Gastroesophageal sphincter (tissue), 4 donors: ENCODE data around the gene MTMR2. TPM values are rescaled to one million over a fixed set of nuclear protein-coding genes. Genes with fewer than 3 reads are reported as not detected.

Experiments
- ATAC-seq: fragments of 150-250 bp; one replicate; pipeline ENCODE4 v1.9.1; 2016; ENCODE audit warnings: mild to moderate bottlenecking, moderate library complexity
- H3K27ac ChIP-seq, 4 donors: fragments of 200-600 bp; sonication (generic) in 3 of 4; 1 replicate in 3 of 4; 2 replicates in 1 of 4; pipeline ENCODE4 v1.5.1; 2016 to 2019
- H3K27me3 ChIP-seq: fragments of 200-600 bp; sonication (generic); one replicate; pipeline ENCODE4 v1.5.1; 2019
- H3K36me3 ChIP-seq, 2 donors: fragments of 200-600 bp; sonication (generic); one replicate each; pipeline ENCODE4 v1.5.1; 2019; ENCODE audit warnings: control low read depth in 1 of 2
- H3K4me1 ChIP-seq, 3 donors: fragments of 200-600 bp; sonication (generic); 1 replicate in 2 of 3; 2 replicates in 1 of 3; pipeline ENCODE4 v1.5.1; 2016 to 2019; ENCODE audit warnings: control low read depth in 2 of 3
- H3K4me3 ChIP-seq, 2 donors: fragments of 200-600 bp; sonication (generic); one replicate each; pipeline ENCODE4 v1.5.1; 2019; ENCODE audit warnings: mild to moderate bottlenecking in 1 of 2, moderate library complexity in 1 of 2
- H3K9me3 ChIP-seq, 3 donors: fragments of 200-600 bp; sonication (generic); one replicate each; pipeline ENCODE4 v1.5.1; 2017 to 2019; ENCODE audit warnings: control low read depth in 2 of 3
- CTCF ChIP-seq, 4 experiments: fragments of 200-600 bp in 2 of 4; fragments of 450-650 bp in 2 of 4; sonication (generic) in 1 of 4; IDR thresholded peaks; one replicate each; pipeline ENCODE4 v1.5.1; 2017 to 2019; ENCODE audit warnings: antibody characterized with exemption in 4 of 4, mild to moderate bottlenecking in 2 of 4, moderate library complexity in 2 of 4
- EP300 ChIP-seq: sonication (generic); formaldehyde crosslinking; IDR thresholded peaks from one replicate; pipeline ENCODE4 v1.6.1; 2017; ENCODE audit warnings: antibody characterized with exemption, mild to moderate bottlenecking
- POLR2A ChIP-seq, 2 donors: fragments of 450-650 bp; IDR thresholded peaks; one replicate each; pipeline ENCODE4 v1.6.1; 2017; ENCODE audit warnings: antibody characterized with exemption in 2 of 2, mild to moderate bottlenecking in 2 of 2, moderate library complexity in 1 of 2
- POLR2AphosphoS5 ChIP-seq: sonication (generic); formaldehyde crosslinking; IDR thresholded peaks from one replicate; pipeline ENCODE4 v1.6.1; 2017; ENCODE audit warnings: antibody characterized with exemption
- WGBS, 2 donors: methylation state at CpG; one replicate each; pipeline ENCODE4 v1.1.5; 2018; ENCODE audit warnings: low coverage in 1 of 2; 5-methylcytosine and 5-hydroxymethylcytosine counted together
- total RNA-seq, 4 donors: library from RNA; depleted of rRNA; stranded (reverse); fragments of >200 nt; gene quantifications; one replicate each; pipeline ENCODE4 v1.1.0, GENCODE V29; 2016

The MTMR2 gene
- total RNA-seq, 4 donors from 2014 or later: 26.0 to 36.4 (median 34.7) TPM

DNA sequence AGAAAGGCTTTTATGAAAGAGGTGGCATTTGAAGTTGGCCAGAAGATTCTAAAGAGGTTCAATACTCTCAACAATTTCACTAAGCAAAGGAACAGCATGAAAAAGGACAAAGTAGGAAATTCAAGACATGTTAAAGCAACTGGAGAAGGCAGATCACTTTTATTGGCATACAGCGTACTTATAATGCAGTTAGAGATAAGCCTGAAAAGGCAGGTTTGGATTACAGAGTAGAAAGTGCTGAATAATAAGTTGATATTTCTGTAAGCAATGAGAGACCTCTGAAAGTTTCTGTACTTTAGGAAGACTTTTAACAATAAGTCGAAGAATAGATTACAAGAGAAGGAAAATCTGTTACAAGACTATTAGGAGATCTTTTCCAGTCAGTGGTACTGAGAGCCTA, 25.1 kb downstream of the MTMR2 start:
- Histone ChIP-seq H3K4me3 (no peak overlapping the region), H3K27ac (no peak overlapping the region), H3K36me3 (no peaks in the 10 kb centered on the region), H3K4me1 (peaks cover 0 to 18% (median 2%) of the 10 kb centered on the region in 3 donors), H3K27me3 (no peaks in the 10 kb centered on the region), H3K9me3 (no peaks in the 10 kb centered on the region)
- TF ChIP-seq POLR2A (IDR thresholded peaks at IDR 0.05) (no peak), POLR2AphosphoS5 (no peak), EP300 (no peak), CTCF (IDR thresholded peaks at IDR 0.05) (no peak)
- ATAC-seq: no peak
- WGBS, 2 donors: 67 to 74% methylated on average over 2 of the region's 2 CpGs

- Histone ChIP-seq H3K36me3 (no peaks in the 10 kb centered on the region), H3K27me3 (no peaks in the 10 kb centered on the region), H3K4me1 (peaks cover 0 to 26% (median 2%) of the 10 kb centered on the region in 3 donors), H3K27ac (no peak overlapping the region), H3K9me3 (no peaks in the 10 kb centered on the region), H3K4me3 (no peak overlapping the region)
- TF ChIP-seq EP300 (no peak), POLR2AphosphoS5 (no peak), CTCF (IDR thresholded peaks at IDR 0.05) (no peak), POLR2A (IDR thresholded peaks at IDR 0.05) (no peak)
- no peak for ATAC-seq
- 72 to 76% methylated on average over 7 of the region's 7 CpGs for WGBS, 2 donors
Measured at GRCh38 chr11:95897731-95898130, 26.2 kb downstream of the MTMR2 start.

GRCh38 chr11:95895815-95896214, 28.1 kb downstream of the MTMR2 start:
- no peak overlapping the region for H3K27ac ChIP-seq
- no peaks in the 10 kb centered on the region for H3K27me3 ChIP-seq
- no peak overlapping the region for H3K4me3 ChIP-seq
- peaks cover 0 to 42% (median 4%) of the 10 kb centered on the region in 3 donors for H3K4me1 ChIP-seq
- no peak for TF ChIP-seq EP300
- no peak for TF ChIP-seq CTCF (IDR thresholded peaks at IDR 0.05)
- TF ChIP-seq POLR2A (IDR thresholded peaks at IDR 0.05): no peak
- TF ChIP-seq POLR2AphosphoS5: no peak
- H3K9me3 ChIP-seq: no peaks in the 10 kb centered on the region
- no peak for ATAC-seq
- no peaks in the 10 kb centered on the region for H3K36me3 ChIP-seq

- no peak overlapping the region for H3K27ac ChIP-seq
- ATAC-seq: no peak
Measured at GRCh38 chr11:95892892-95893570, 30.9 kb downstream of the MTMR2 start.

More at GRCh38 chr11:95892892-95893570, 30.9 kb downstream of the MTMR2 start:
- WGBS, 2 donors: 89 to 92% methylated on average over 4 of the region's 4 CpGs
- TF ChIP-seq POLR2A (IDR thresholded peaks at IDR 0.05): no peak
- no peak for TF ChIP-seq CTCF (IDR thresholded peaks at IDR 0.05)
- H3K4me3 ChIP-seq: no peak overlapping the region
- no peaks in the 10 kb centered on the region for H3K9me3 ChIP-seq
- no peaks in the 10 kb centered on the region for H3K36me3 ChIP-seq
- peaks cover 0 to 47% (median 4%) of the 10 kb centered on the region in 3 donors for H3K4me1 ChIP-seq
- H3K27me3 ChIP-seq: no peaks in the 10 kb centered on the region
